ENCODE results near the gene DES. TPM values are rescaled to one million over a fixed set of nuclear protein-coding genes. Genes with fewer than 3 reads are reported as not detected.
A peak's percentile ranks its signal among the peaks of the same experiment; 100 is the strongest.

DES gene
- total and polyA plus RNA-seq, 2 of the 13 experiments (the other 11 are each of a cell fraction or from before 2014, with no cell fraction given) = not detected

- TF ChIP-seq SOX6 (IDR thresholded peaks at IDR 0.05) = no peak
- TF ChIP-seq SOX6 (CRISPR knock-in tag; IDR thresholded peaks at IDR 0.05) = peak; percentile 34; the same call in 1 of the 2 replicates
- 0 out of 2 replicates have a peak, but pooled peaks have one; percentile 36 for TF ChIP-seq ZNF333 (CRISPR knock-in tag; IDR thresholded peaks at IDR 0.05; ENCODE audit: borderline replicate concordance)
- 0 out of 2 replicates have a peak, but pooled peaks have one; percentile 22 for TF ChIP-seq ZSCAN25 (CRISPR knock-in tag; IDR thresholded peaks at IDR 0.05)
- 0 out of 2 replicates have a peak, but pooled peaks have one; percentile 3 for TF ChIP-seq HOXD1 (CRISPR knock-in tag; IDR thresholded peaks at IDR 0.05)
- no peak for TF ChIP-seq ZBTB7A (CRISPR knock-in tag; IDR thresholded peaks at IDR 0.05)
- peak; percentile 19; the same call in 1 of the 2 replicates for TF ChIP-seq HDAC1 (CRISPR knock-in tag; IDR thresholded peaks at IDR 0.05)
- 0 out of 2 replicates have a peak, but pooled peaks have one; percentile 14 for TF ChIP-seq IRF2 (CRISPR knock-in tag; IDR thresholded peaks at IDR 0.05)
- no peak for TF ChIP-seq SMAD1 (CRISPR knock-in tag; IDR thresholded peaks at IDR 0.05; ENCODE audit: borderline replicate concordance, low read depth)
- TF ChIP-seq GPBP1L1 (CRISPR knock-in tag; IDR thresholded peaks at IDR 0.05) = no peak
- peak; percentile 16; the same call in 1 of the 2 replicates for TF ChIP-seq ZNF777 (CRISPR knock-in tag; IDR thresholded peaks at IDR 0.05)
- peak; percentile 48; the same call in 1 of the 2 replicates for TF ChIP-seq ZNF614 (CRISPR knock-in tag; IDR thresholded peaks at IDR 0.05; ENCODE audit: borderline replicate concordance)
- TF ChIP-seq JARID2 (CRISPR knock-in tag; IDR thresholded peaks at IDR 0.05; ENCODE audit: insufficient replicate concordance) = no peak
- 0 out of 2 replicates have a peak, but pooled peaks have one; percentile 43 for TF ChIP-seq BCL3 (CRISPR knock-in tag; IDR thresholded peaks at IDR 0.05)
- TF ChIP-seq GATAD2A (CRISPR knock-in tag; IDR thresholded peaks at IDR 0.05) = peak; percentile 17; the same call in 1 of the 2 replicates
- no peak for TF ChIP-seq KLF13 (CRISPR knock-in tag; IDR thresholded peaks at IDR 0.05)
- TF ChIP-seq ZGPAT (CRISPR knock-in tag; IDR thresholded peaks at IDR 0.05) = no peak
- no peak for TF ChIP-seq EED (CRISPR knock-in tag; IDR thresholded peaks at IDR 0.05)
- TF ChIP-seq ZNF317 (CRISPR knock-in tag; IDR thresholded peaks at IDR 0.05) = peak; percentile 41; the same call in 1 of the 2 replicates
- TF ChIP-seq ZNF124 (CRISPR knock-in tag; IDR thresholded peaks at IDR 0.05) = 0 out of 2 replicates have a peak, but pooled peaks have one; percentile 43
- peak; percentile 19; the same call in 1 of the 2 replicates for TF ChIP-seq ZNF800 (CRISPR knock-in tag; IDR thresholded peaks at IDR 0.05)
- no peak for TF ChIP-seq CCAR2 (optimal IDR thresholded peaks at IDR 0.05; ENCODE audit: low read depth, low read length)
- peak; percentile 22; the same call in 1 of the 2 replicates for TF ChIP-seq ZFP36L1 (CRISPR knock-in tag; IDR thresholded peaks at IDR 0.05)
Measured at GRCh38 chr2:219388907-219389156, 29.3 kb upstream of the DES start (continued).

All from HepG2 (cell line).